NCI-H446 treated with DMSO at 0.1 percent for 48 hours (cell line): ENCODE data around the gene PCDH11X.
"Not testable (repeated sequence)": the region's sequence is repeated elsewhere in the genome, so short reads cannot be mapped to it uniquely, and the experiment has no call there.

Experiments used
- DNase-seq: peaks from one replicate; lab custom pipeline; 2025; lab: John Stamatoyannopoulos, UW

Gene PCDH11X

GRCh38 chrX:91779135-91779534 is at the start of gene PCDH11X:
Gene PCDH11X (plus strand): TSS chrX:91779375. CDS start chrX:91835505, 56,130 bp downstream.
- DNase-seq, result not testable (repeated sequence)

GRCh38 chrX:91747446-91747845 is 31.7 kb upstream of the PCDH11X start:
- DNase-seq, result not testable (repeated sequence)

- not testable (repeated sequence) for DNase-seq
Measured at GRCh38 chrX:91753022-91753421, 26.2 kb upstream of the PCDH11X start.

GRCh38 chrX:91770619-91771488 is 8.3 kb upstream of the PCDH11X start:
- DNase-seq, result not testable (repeated sequence)

GRCh38 chrX:91773943-91774342 is 5.2 kb upstream of the PCDH11X start:
- not testable (repeated sequence) for DNase-seq

- DNase-seq, result not testable (repeated sequence)
Measured at GRCh38 chrX:91780008-91780407, 833 bp downstream of the PCDH11X start.

GRCh38 chrX:91780698-91781097 is 1.5 kb downstream of the PCDH11X start:
- DNase-seq, result not testable (repeated sequence)

GRCh38 chrX:91781553-91782298 is 2.6 kb downstream of the PCDH11X start:
- not testable (repeated sequence) for DNase-seq

GRCh38 chrX:91782825-91783224 is 3.6 kb downstream of the PCDH11X start:
- not testable (repeated sequence) for DNase-seq

- not testable (repeated sequence) for DNase-seq
Measured at GRCh38 chrX:91817537-91817936, 38.4 kb downstream of the PCDH11X start.

- DNase-seq, result not testable (repeated sequence)
Measured at GRCh38 chrX:91825321-91825720, 46.1 kb downstream of the PCDH11X start.
